Stimulated activated CD8-positive, alpha-beta memory T cell treated with anti-CD3 and anti-CD28 coated beads, Interleukin-2, amount 100 ng/mL, for 1 hour (primary cell): ENCODE data around the gene ANP32A.

Experiments used
- DNase-seq, 2 donors: peaks; one replicate each; pipeline ENCODE4 v3.0.0-alpha.2; 2020; ENCODE audit warnings: low read depth in 2 of 2

Gene ANP32A

DNA sequence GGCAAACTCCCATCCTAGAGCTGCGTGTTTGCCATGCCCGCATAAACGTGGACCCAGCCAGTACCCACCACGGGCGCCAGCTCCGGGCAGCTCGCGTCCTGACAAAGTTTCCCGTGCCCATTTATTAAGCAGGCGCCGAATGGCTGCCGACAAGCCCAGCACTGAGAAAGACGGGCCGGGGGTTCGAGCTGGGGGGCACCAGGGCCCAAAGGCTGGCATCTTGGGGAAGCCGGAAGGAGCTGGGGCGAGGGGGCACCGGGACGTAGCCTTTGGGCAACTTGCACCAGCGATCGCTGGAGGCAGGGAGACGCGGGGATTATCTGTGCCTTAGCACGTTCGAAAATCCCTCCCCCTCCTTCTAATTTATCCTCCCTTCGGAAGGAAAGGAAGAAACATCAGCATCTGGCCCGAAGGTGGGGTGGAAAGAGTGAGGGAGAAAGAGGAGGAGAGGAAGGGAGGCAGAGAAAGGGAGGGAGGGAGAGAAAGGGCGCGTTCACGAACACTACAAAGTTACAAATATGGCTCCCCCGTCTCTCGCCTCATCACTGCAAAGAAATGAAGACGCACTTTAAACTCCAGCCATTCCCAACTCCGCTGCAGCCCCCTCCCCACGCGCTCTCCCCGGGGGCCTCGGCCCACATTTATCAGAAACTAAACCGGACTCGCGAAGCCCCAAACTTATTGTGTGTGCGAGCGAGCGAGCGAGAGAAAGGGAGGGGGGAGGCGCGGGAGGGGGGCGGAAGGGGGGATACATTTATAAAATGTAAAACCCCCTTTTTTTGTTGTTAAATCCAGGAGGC lies 1.0 kb downstream of the ANP32A start:
- no peak for DNase-seq

DNA sequence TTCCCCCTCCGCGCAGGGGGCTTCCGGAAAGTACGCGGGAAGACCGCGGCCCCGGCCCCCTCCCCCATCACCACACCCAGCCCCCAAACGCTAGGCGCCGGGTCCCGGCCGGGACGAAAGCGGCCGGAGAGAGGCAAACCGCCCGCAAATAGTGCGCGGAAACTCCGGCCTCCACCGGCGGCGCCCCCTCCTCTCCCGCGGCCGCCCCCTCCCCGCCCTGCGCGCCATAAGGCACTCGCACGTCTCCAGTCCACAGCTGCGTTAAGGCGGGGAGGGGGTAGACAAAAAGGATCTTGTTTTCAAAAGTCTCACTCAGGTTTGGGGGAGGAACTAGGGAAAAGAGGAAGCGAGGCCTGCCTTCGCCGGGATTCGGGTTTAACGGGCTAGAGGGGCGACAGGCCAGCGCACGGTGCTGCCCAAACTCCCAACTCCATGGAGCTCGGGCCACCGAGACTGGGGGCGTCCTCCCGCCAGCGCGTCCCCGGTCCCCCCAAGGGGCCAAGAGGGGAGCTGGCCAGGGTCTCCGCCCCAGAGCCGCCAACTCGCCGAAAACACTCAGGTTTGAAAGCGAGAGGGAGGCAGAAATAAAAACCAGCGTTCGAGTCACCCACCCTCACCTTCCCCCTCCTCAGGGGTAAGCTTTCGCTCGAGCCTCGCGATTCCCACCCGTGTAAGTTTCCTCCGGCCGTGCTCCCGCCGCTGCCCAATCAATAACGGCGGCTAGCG lies 1.8 kb downstream of the ANP32A start:
- DNase-seq = no peak

DNA sequence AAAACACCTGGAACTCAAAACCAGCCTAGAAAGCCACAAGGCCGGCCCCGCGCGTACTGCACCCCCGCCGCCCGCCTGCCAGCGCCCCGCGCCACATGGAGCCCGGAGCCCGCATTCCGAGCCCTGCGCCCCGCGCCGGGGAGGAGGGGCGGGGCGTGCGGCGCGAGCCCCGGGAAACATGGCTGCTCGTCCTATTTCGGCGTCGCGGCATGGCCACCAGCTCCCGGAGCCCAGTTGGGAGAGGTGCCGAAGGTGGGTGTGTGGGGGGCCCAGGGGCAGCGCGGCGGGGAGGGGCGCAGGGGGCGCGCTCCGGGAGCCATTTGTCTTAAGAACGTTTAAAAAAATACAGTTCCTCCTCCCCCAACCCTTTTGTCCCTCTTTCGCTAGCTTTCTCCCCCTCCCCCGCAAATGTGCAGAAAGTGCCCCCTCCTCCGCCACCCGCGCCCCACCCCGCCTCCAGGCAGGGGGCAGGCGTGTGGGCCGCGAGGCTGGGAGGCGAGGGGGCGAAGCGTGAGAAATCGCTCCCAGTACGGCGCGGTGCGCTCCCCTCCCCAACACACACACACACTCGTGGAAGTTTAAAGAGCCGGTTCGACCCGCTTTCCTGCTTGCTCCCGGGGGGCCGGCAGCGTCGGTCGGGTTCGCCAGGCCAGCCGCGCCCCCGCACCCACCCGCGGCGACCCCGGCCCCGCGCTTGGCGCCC lies 2.5 kb downstream of the ANP32A start:
- no peak for DNase-seq

DNA sequence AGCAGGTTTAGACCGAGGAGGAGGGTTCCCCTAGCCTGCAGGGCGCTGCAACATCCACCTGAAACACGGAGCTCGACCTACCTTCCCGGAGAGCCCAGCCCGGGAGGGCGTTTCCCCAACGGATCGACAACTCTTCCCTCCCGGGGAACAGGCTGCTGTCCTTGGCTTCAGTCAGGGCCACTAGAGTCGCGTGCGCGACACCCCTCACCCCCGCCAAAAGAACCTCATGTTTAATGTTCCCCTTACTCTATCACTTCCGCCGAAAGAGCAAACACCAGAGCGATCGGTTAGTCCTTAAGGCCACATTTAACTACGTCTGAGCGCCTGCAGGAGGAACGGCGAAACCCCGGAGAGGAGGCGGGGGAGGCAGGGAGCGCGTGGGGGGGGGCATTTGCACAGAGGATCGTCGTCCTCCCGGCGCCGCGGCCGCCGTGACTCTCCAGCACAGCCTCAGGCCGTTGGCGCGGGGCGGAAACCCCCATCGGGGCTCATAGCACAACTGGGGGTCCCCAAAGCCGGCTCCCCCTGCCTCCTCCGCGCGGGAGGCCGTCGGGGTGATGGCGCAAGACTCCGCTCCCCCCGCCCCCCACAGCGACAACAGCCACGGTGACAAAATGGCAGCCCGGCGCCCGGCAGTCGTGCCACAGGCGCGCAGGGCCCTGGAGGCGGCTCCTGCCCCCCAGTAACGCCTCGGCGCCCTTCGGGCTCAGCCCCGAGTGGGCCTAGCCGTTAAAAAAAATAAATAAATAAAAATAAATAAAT lies 3.2 kb downstream of the ANP32A start:
- no peak for DNase-seq

DNA sequence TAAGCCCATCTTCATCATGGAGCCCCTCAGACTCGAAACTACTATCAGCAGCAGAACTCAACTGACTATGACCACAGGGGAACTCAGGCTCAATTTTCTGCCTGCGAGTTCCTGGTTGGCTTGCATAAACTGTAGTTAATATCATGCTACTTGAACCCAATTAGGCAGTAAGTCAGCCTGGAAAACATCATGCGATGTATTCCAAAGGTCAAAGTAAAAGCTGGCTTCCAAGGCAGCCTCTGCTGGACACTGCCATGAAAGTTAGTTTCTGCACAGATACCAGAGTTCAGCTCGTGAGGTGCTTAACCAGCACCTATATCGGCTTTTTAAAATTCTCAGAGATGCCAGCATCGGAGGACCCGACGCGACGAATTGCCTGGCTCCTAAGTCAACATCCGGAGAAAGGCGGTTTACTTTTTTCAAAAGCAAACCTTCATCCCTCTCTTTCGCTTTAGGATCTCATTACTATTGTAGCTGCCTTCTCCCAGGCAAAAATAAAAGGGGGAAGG lies 3.8 kb downstream of the ANP32A start:
- no peak for DNase-seq

DNA sequence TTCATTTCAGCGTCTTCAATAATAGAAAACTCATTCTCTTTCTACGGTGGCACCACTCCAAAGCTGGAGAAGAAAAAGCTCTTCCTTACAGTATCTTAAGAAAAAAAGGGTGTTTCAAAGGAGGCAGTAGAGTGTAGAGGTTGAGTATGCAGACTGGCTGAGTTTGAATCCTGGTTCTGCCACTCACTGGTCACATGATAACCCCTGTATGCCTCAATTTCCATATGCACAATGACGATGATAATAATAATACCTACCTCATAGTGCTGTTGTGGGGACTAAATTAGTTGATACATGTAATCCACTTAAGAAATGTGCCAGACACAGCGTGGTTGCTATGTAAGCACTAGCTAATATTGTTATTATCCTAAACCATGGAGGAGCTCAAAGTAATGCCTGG lies 4.5 kb downstream of the ANP32A start:
- no peak for DNase-seq

DNA sequence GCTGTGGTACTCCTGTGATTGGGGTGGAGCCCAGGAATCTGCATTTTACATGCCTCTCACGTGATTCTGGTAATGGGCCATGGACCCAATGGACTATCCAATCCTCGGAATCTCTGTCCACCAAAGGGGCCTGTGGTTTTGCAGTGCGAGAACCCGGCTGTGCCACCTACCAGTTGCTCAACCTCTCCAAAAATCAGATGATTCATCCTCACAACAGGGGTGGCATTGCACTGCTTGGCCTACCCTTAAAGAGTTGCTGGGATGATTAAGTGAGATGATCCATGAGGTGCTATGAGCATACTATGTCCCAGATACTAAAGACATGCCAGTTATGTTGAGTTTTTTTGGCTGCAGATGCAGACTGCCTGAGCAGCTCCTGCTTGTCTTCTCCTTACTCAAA lies 5.1 kb downstream of the ANP32A start:
- no peak for DNase-seq

DNA sequence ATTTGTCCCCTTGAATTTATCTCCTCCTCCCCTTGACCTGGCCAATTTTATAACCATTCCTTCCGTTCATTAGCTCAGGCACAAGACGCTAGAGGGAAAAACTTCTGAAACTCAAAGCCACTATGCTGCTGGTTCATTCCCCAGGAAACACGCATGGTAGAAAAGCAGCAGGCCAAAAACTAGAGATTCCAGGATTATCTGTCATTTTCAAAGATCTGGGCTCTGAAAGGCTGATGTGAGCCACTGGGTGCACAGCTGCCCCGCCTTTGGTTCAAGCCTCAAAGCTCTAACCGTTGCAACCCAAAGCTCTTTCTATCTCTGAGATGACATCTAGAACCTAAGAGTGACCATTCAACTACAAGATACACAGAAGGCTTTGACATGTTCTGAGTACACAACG lies 6.1 kb downstream of the ANP32A start:
- DNase-seq = no peak

DNA sequence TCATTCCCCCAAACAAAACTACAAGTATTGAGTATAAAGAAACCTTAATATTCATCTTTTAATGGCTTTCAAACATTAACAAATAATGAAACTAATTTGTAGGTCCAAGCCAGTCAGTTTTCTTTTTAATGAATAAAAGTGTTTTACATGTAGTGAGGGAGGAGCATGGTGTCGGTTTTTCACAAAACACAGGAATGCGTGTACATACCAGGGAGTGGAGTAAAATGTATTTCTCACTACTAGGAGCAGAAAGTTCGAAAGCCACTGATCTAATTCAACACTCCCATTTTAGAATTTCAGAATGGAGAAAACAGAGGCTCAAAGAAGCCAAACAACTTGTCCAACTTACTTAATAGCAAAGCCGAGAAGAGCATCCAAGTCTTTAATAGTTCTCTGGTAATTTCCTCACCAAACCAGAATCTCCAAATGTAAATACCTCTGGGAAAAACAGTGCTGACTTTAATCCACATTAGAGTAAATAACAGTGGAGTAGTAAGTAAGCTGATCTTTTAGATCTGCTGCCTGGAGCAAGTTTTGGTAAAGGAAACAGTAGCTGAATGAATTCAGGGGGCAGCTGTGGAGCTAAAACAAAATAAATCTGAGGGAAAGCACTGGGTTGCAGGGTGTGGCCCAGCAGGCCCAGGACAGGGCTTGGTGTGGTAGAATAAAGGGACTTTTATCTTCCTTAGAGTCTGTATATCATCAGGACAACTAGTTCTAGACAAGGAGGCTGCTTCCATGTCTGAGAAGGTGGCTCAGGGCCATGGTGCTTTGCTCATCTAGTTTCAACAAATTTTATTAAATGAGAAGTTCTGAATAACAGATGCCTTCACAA lies 7.9 kb downstream of the ANP32A start:
- DNase-seq = no peak

DNA sequence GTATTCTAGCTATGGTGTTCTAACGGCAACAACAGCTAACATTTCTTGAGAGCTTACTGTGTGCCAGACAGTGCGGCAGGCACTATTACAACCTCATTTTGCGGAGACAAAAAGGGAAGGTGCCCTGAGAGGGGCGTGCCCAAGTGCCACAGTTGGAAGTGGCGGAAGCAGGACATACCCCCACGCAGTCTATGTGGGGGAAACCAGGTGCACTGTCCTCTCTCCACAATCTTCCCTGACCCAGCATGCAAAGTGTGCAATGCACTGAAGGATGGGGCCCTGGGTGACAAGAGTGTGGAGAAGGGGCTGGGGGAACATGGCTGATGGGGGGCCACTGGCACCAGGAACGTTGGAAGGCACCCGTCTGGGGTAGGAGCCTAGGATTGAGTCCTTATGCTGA lies 8.6 kb downstream of the ANP32A start:
- no peak for DNase-seq

DNA sequence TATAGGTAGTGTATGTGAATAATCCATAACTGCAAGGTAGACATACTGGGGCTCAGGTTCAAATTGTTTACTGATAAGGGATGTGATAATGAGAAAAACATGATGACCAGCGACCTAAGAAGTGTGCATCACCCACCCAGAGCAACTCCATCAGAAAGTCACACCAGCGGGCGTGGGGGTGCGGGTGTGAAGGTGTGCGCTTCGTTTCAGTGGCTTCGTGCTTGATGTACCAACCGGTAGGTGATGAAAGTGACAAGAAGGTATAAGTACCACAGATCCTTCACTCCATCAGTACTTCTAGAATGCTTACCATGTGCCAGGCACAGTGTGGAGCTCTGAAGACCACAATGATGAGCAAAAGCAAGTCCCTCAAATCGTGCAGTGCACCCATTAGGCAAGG lies 11.2 kb downstream of the ANP32A start:
- no peak for DNase-seq

DNA sequence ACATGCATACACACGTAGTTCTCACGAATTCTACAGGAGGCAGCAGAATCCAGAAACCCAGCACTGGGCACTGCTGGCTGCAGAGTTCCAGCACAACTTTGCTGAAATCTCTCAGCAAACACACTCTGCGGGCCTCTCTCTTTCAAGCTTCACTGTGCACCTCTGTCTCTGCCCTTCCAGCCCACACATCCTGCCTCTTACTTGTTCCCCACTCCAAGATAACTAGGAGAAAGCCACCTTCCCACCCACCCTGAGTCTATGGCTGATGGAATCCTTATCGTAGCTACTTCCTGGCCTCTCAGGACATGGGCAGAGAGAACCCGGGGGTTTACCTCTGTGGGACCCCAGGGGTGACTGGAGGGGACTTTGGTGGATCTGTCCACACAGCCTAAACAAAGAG lies 11.9 kb downstream of the ANP32A start:
- no peak for DNase-seq

DNA sequence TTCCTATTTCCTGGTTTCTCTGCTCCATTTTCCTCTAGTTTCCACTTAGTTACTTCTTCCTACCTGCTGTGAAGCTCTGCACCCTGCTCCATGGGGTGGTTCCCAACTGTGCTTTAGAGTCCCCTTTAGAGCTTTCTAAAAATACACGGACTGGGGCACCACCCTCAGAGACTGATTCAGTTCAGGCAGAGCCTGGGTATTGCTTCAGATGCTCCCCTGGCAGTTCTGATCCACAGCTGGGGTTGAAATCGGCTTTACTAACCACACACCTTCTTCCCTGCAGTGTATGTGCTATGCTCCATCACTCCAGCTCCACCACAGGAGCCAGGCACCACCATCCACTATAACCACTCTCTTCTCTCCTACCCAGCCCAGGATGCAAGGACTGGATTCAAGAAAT lies 12.6 kb downstream of the ANP32A start:
- no peak for DNase-seq

DNA sequence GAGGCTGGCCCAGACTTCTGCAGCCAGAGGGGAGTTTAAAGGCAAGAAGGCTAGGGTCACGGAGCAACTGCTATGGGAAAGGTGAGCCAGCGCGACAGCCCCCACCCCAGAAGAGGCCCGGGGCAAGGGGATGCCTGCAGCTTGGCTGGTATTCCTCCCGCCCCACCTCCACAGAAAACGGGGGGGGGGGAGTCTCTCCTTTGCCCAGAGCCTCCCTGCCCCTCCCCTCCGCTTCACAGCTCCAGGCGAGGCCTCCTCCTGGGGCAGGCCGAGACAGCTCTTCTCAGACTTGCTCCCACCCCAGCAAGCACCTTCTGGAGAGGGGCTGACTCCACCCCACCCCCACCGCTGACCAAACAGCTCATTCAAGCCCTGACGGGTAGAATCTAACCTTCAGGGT lies 13.4 kb downstream of the ANP32A start:
- DNase-seq = no peak

DNA sequence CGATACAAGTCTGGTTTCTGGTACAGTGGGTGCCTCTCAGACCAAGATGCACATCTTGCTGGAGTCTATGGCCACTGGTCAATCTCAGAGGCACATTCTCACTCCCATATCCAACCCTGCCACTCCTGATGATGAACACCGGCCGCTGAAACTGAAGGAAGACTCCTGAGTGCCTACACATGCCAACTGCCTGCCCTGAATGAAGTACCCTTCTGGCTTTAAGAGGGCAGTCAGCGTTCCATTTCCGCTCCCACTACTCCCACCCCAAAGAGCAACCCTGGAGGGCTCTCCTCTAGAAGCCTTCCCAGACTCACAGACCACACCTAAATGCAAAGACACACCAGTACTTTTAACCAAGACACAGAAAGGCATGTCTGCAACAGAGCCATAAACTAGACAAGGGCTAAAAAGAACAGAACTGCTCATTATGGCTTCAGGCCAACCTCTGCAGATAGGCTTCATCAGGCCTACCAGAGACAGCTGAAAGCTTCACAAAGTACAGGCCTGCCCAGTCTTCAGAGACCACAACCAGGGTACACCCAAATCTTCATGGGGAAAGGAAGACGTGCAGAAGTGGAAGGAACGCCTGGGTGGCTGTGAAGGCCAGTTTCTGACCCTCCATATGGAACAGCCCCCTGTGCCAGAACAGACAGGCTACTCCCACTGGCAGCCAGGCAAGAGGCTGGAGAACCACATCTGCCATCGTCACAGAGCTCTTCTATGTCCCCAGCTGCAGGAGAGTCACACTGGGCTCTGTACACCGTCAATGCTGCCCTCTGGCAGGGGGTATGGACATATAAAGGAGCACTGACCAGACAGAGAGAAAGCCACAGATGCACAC lies 14.3 kb downstream of the ANP32A start:
- DNase-seq = no peak

DNA sequence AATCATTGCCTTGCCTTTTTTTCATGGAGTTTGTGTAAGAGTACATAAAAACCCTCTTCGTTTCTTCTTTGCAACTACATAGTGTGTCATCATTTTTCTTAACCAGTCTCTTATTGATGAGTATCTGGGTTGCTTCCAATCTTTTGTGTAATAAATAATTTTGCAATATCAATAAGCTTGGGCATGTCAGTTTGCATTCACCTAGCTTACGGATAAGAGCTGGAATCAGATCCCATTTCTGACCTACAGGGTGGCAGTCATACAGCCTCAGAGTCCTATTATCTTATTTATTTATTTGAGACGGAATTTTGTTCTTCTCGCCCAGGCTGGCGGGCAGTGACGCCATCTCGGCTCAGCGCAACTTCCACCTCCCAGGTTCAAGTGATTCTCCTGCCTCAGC lies 18.3 kb downstream of the ANP32A start:
- no peak for DNase-seq

DNA sequence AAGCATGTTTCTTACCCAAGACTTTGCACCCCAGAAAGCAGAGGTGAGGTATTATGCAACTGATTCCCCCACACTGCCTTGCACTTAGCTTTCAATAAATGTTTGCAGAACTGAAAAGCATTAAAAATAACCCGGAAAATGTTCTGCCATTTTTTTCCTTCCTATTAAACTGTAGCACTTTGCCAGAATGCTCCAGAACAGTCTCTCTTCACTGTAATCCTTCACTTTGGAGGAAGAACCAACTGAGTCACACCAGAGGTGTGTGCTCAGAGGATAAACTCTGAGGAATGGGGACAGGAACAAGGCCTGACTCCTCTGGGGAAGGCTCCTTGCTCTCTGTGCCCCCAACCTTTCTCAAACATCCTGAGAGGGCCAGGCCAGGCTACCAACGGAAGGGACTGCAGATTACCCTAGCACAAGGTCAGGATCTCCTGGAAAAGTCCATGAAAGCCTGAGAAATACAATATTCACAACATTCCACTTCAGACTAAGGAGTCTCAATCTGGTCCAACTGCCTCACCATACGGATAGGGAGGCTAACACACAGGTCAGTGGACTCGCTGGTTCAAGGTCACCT lies 19.0 kb downstream of the ANP32A start:
- DNase-seq = no peak

DNA sequence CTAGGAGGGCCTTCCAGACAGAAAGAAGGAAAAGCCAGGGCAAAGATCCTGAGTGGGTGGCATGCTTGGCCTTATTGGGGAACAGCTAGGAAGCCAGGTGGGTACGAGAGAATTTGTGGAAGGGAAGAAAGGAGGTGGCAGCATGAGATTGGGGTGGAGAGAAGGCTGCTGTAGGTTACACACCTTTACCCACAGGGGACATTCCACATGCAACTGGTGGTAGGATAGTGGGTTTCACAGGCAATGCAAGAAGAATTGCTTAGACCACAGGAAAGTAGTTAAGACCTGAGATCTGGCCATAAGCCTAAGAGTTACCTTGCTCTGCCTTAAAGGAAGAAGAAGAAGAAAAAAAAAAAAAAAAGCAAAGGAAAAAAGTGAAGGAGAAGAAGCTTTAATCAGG lies 19.8 kb downstream of the ANP32A start:
- DNase-seq = no peak

DNA sequence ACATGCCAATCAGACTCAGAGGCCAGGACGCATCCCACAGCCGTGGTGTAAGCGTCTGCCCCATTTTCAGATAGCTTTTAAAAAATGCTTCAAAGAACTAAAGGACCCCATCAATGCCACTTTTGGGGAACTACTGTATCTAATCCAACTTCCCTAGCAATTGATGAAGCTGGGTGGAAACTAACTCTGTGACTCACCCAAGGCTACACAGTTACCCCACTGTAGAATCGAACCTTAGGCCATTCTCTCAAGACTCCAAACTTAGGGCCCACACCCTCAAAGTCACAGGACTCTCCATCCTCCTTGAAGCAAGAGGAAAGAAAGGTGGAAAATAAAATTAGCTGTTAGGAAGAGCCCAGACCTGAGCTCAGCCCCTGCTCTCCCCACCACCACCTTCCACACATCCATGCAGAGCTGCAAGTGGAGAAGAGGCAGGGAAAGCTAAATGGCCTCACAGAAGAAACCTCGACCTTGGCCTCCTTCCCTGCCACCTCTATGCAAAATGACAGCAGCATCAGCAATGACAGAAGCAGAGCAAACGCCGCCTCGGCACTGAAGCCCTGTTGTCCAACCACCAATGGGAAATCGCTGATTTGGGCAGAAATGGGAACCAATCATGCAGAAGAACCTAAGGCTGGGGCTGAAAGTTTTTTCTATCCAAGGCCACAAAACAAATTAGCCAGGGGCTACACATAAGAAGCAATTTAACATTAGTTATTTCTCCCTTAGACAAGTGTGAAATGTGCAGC lies 22.2 kb downstream of the ANP32A start:
- no peak for DNase-seq
